ENCODE measurements around the gene RORB.

DNA sequence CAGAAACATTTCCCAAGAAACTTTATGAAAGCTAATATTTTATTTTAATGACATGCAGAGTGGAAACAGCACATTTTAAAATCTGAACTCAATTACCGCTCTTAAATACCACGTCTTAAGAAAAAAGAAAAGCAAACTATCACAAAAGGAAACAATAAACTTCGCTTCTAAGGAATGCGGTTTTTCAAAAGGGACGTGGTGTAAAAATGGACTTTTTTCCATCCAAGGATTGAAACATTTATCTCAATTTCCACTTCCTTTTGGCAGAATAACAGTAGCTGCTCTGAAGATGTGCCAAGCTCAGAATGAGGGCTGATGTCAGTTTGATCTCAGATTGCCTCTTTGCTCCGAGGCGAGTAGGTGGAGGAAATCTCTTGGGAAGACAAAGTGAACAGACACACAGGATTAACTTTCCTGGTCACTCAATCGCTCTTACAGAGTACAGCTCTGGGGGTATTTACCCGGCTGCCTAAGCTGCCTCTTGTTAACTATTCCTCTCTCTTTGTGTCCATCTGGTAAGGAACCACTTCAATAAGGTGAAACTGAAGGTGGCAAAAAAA lies 232.1 kb downstream of the RORB start:
- TF ChIP-seq ZNF396 (CRISPR knock-in tag; IDR thresholded peaks at IDR 0.05; ENCODE audit: borderline replicate concordance), result no peak
- no peak for TF ChIP-seq JUN (CRISPR knock-in tag; IDR thresholded peaks at IDR 0.05)
- TF ChIP-seq, protein P1, sequence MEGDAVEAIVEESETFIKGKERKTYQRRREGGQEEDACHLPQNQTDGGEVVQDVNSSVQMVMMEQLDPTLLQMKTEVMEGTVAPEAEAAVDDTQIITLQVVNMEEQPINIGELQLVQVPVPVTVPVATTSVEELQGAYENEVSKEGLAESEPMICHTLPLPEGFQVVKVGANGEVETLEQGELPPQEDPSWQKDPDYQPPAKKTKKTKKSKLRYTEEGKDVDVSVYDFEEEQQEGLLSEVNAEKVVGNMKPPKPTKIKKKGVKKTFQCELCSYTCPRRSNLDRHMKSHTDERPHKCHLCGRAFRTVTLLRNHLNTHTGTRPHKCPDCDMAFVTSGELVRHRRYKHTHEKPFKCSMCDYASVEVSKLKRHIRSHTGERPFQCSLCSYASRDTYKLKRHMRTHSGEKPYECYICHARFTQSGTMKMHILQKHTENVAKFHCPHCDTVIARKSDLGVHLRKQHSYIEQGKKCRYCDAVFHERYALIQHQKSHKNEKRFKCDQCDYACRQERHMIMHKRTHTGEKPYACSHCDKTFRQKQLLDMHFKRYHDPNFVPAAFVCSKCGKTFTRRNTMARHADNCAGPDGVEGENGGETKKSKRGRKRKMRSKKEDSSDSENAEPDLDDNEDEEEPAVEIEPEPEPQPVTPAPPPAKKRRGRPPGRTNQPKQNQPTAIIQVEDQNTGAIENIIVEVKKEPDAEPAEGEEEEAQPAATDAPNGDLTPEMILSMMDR (IDR thresholded peaks at IDR 0.05), result no peak
- no peak for TF ChIP-seq GABPB1 (CRISPR knock-in tag; IDR thresholded peaks at IDR 0.05)
- no peak for TF ChIP-seq CREM (CRISPR knock-in tag; IDR thresholded peaks at IDR 0.05)
- no peak for TF ChIP-seq TCF7 (CRISPR knock-in tag; IDR thresholded peaks at IDR 0.05; ENCODE audit: low read depth)
- no peak for TF ChIP-seq CREB1 (CRISPR knock-in tag; IDR thresholded peaks at IDR 0.05)
- no peak for TF ChIP-seq MLX (CRISPR knock-in tag; IDR thresholded peaks at IDR 0.05)
- no peak for TF ChIP-seq ATF6 (CRISPR knock-in tag; IDR thresholded peaks at IDR 0.05)
- TF ChIP-seq CBFB (CRISPR knock-in tag; IDR thresholded peaks at IDR 0.05; ENCODE audit: low read depth), result no peak
- TF ChIP-seq ZNF138 (CRISPR knock-in tag; conservative IDR thresholded peaks at IDR 0.05), result no peak
- TF ChIP-seq, protein P2, sequence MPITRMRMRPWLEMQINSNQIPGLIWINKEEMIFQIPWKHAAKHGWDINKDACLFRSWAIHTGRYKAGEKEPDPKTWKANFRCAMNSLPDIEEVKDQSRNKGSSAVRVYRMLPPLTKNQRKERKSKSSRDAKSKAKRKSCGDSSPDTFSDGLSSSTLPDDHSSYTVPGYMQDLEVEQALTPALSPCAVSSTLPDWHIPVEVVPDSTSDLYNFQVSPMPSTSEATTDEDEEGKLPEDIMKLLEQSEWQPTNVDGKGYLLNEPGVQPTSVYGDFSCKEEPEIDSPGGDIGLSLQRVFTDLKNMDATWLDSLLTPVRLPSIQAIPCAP (CRISPR knock-in tag; IDR thresholded peaks at IDR 0.05), result no peak
